NCI-H69 (cell line): ENCODE data around the gene ALKBH1.
"Not testable (repeated sequence)": the region's sequence is repeated elsewhere in the genome, so short reads cannot be mapped to it uniquely, and the experiment has no call there.

ENCODE experiments used
- DNase-seq: peaks from one replicate; lab custom pipeline; 2025; lab: John Stamatoyannopoulos, UW

ALKBH1 gene

GRCh38 chr14:77673193-77673592 is 34.6 kb downstream of the ALKBH1 start:
- DNase-seq = no peak

GRCh38 chr14:77667331-77667730 is 40.5 kb downstream of the ALKBH1 start:
- DNase-seq = no peak

DNA sequence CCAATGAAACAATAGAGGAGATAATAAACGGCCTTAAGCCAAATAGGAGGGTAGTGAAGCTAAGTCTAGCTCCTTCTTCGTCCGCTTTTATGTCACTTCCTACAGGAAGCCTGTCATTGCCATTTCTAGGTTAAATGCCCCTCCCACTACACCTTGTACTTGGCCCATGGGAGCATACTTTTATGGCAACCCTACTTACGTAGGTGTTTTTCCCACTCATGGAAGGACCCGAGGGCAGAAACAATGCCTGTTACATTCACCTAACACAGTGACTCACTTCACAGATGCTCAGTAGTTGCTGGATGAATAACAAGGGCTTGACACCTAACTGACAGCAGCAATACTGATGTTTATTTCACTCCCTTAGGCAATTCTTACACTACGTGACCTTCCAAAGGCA is 44.5 kb downstream of the ALKBH1 start:
- DNase-seq = peak; percentile 91

DNA sequence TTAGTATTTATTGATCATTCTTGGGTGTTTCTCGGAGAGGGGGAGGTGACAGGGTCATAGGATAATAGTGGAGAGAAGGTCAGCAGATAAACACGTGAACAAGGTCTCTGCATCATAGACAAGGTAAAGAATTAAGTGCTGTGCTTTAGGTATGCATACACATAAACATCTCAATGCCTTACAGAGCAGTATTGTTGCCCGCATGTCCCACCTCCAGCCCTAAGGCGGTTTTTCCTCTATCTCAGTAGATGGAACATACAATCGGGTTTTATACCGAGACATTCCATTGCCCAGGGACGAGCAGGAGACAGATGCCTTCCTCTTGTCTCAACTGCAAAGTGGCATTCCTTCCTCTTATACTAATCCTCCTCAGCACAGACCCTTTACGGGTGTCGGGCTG is 46.3 kb downstream of the ALKBH1 start:
- peak; percentile 61 for DNase-seq

GRCh38 chr14:77660754-77661153 is 47.1 kb downstream of the ALKBH1 start:
- DNase-seq = peak; percentile 100

GRCh38 chr14:77659831-77660230 is 48.0 kb downstream of the ALKBH1 start:
- DNase-seq = no peak

- DNase-seq = no peak
These were observed 50.5 kb downstream of the ALKBH1 start for GRCh38 chr14:77657280-77657679.

GRCh38 chr14:77654001-77654441 is 53.8 kb downstream of the ALKBH1 start:
- peak; percentile 91 for DNase-seq

GRCh38 chr14:77649326-77649725 is 58.5 kb downstream of the ALKBH1 start:
- DNase-seq = no peak

GRCh38 chr14:77648520-77649200 is 59.2 kb downstream of the ALKBH1 start:
- DNase-seq = no peak

GRCh38 chr14:77647853-77648252 is 60.0 kb downstream of the ALKBH1 start:
- no peak for DNase-seq

DNA sequence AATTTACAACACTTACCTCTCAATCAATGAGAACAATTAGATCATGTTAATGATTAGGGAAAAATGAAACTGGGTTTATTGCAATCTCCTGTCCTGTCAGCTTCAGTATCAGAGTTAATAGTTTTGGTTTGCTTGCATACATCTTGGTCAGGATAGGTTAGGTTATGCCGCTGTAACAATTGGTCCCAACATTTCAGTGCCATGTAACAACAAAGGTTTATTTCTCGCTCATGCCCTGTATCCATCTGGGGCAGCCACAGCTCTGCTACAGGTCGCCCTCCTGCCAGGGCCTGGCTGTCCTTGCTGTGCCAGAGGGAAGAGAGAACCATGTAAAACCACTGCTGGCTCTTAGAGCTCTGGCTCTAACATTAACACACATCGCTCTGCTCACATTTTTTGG is 60.9 kb downstream of the ALKBH1 start:
- no peak for DNase-seq

DNA sequence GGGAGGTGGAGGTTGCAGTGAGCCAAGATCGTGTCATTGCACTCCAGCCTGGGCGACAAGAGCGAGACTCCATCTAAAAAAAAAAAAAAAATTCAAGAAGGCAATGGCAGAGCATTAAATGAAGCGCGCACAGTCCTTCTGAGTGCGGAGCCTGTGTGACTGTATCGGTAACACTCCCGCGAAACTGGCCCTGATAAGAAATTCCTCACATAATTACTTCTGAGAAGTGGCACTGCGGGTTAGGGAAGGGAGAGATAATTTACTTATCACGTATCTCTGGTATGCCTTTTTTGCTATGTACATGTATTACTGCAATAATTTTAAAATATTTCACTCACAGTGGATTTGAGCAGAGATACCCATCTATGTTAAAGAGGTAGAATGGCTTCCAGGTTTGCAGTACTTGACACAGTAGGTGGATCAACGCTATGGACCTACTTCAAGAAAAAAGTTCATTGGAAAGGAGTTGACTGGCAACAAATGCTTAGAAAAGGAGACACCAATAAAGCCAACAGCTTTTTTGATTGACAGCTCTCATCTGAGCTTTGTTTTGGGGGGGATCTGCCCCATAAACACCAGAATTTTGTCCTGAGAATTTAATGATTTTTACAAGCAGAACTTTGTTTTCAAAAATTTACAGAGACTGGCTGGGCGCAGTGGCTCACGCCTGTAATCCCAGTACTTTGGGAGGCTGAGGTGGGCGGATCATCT is 62.1 kb downstream of the ALKBH1 start:
- no peak for DNase-seq

DNA sequence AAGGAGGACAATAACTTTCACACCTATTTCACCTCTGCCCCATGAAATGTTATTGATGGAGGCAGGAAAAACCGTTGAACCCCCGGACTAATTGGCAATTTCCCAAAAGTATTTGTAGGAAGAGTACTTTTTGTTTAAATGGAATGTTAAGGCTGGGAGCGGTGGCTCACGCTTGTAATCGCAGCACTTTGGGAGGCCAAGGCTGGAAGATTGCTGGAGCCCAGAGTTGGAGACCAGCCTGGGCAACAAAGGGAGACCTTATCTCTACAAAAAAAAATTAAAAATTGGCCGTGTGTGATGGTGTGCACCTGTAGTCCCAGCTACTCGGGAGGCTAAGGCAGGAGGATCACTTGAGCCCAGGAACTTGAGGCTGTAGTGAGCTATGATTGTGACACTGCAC is 65.4 kb downstream of the ALKBH1 start:
- DNase-seq = no peak

- DNase-seq = no peak
These were observed 66.1 kb downstream of the ALKBH1 start for GRCh38 chr14:77641534-77642341.

GRCh38 chr14:77640756-77641533 is 66.9 kb downstream of the ALKBH1 start:
- peak; percentile 69 for DNase-seq

GRCh38 chr14:77638771-77639171 is 69.1 kb downstream of the ALKBH1 start:
- no peak for DNase-seq

DNA sequence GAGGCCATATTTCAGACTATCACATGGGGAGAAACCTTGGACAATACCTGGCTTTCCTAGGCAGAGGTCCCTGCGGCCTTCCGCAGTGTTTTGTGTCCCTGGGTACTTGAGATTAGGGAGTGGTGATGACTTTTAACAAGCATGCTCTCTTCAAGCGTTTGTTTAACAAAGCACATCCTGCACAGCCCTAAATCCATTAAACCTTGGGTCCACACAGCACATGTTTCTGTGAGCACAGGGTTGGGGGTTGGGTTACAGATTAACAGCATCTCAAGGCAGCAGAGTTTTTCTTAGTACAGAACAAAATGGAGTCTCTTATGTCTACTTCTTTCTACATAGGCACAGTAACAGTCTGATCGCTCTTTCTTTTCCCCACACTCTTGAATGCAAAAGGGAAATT is 72.0 kb downstream of the ALKBH1 start:
- DNase-seq = not testable (repeated sequence)

DNA sequence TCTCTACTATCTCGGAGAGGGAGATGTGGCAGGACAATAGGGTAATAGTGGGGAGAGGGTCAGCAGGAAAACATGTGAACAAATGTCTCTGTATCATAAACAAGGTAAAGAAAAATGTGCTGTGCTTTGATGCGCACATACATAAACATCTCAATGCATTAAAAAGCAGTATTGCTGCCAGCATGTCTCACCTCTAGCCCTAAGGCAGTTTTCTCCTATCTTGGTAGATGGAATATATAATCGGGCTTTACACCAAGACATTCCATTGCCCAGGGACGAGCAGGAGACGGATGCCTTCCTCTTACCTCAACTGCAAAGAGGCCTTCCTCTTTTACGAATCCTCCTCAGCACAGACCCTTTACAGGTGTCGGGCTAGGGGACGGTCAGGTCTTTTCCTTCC is 72.4 kb downstream of the ALKBH1 start:
- not testable (repeated sequence) for DNase-seq

GRCh38 chr14:77630111-77630510 is 77.7 kb downstream of the ALKBH1 start:
- no peak for DNase-seq

DNA sequence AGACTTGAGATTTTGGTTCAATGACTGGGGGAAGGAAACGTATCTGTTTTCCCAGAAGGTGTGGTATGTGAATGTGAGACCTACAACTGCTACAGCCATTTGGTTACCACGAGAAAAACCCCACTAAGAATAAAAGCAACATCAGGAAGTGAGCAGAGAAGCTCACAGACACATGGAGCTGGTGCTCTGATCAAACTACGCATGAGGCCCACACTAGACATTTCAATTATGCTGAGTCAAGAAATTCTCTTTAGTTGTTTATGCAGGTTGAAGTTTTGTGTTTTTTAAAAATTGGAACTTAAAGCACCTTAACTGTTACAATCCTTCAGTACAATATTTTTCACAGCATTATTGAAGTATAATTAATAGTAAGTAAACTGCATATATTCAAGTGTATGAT is 82.5 kb downstream of the ALKBH1 start:
- DNase-seq = no peak

GRCh38 chr14:77623201-77623600 is 84.6 kb downstream of the ALKBH1 start:
- DNase-seq = no peak
